Vagina (tissue), 2 donors: ENCODE results near the gene SENP1. TPM values are rescaled to one million over a fixed set of nuclear protein-coding genes. Genes with fewer than 3 reads are reported as not detected.

ENCODE experiments used
- DNase-seq, 2 donors: peaks; one replicate each; pipeline ENCODE4 v3.0.0-alpha.2; 2017; ENCODE audit errors: extremely low spot score in 2 of 2
- H3K27ac ChIP-seq: fragments of 200-600 bp; sonication (generic); one replicate; pipeline ENCODE4 v1.5.1; 2019
- H3K27me3 ChIP-seq: fragments of 200-600 bp; sonication (generic); one replicate; pipeline ENCODE4 v1.5.1; 2019
- H3K36me3 ChIP-seq, 2 donors: fragments of 200-600 bp; sonication (generic); one replicate each; pipeline ENCODE4 v1.5.1; 2017 to 2019
- H3K4me1 ChIP-seq: fragments of 200-600 bp; sonication (generic); one replicate; pipeline ENCODE4 v1.5.1; 2019
- H3K4me3 ChIP-seq, 2 donors: fragments of 200-600 bp; sonication (generic); 1 replicate in 1 of 2; 2 replicates in 1 of 2; pipeline ENCODE4 v1.5.1; 2016 to 2019
- H3K9me3 ChIP-seq: fragments of 200-600 bp; sonication (generic); one replicate; pipeline ENCODE4 v1.5.1; 2019
- CTCF ChIP-seq, 3 experiments: fragments of 450-650 bp in 2 of 3; fragments of 200-600 bp in 1 of 3; sonication (generic) in 1 of 3; IDR thresholded peaks; one replicate each; pipeline ENCODE4 v1.5.1; 2017 to 2019; ENCODE audit warnings: antibody characterized with exemption in 3 of 3, mild to moderate bottlenecking in 2 of 3, moderate library complexity in 2 of 3
- POLR2A ChIP-seq, 2 donors: fragments of 450-650 bp; IDR thresholded peaks; one replicate each; pipeline ENCODE4 v1.6.1; 2017; ENCODE audit warnings: antibody characterized with exemption in 2 of 2, mild to moderate bottlenecking in 2 of 2, moderate library complexity in 2 of 2
- POLR2AphosphoS5 ChIP-seq, 2 donors: sonication (generic); formaldehyde crosslinking; IDR thresholded peaks; one replicate each; pipeline ENCODE4 v1.9.0; 2017; ENCODE audit warnings: antibody characterized with exemption in 2 of 2, mild to moderate bottlenecking in 2 of 2, low read depth in 1 of 2; ENCODE audit not compliant: insufficient read depth in 1 of 2
- intact Hi-C: fragments of 100-400 bp; cut with DNase I; formaldehyde crosslinking; loops from one replicate; pipeline ENCODE4 v1.15.1; 2023
- total RNA-seq: library from RNA; depleted of rRNA; stranded (reverse); fragments of >200 nt; gene quantifications from one replicate; pipeline ENCODE4 v1.2.3, GENCODE V29; 2016

The SENP1 gene
- total RNA-seq, 1 donor from 2014 or later, result 21.4 TPM

- Histone ChIP-seq H3K27ac (no peak overlapping the region), H3K4me1 (no peaks in the 10 kb centered on the region), H3K27me3 (no peaks in the 10 kb centered on the region), H3K9me3 (no peaks in the 10 kb centered on the region), H3K36me3 (peaks cover 0 to 19% of the 10 kb centered on the region in 2 donors), H3K4me3 (no peak overlapping the region)
- intact Hi-C loops, result no loop called here
- TF ChIP-seq POLR2A (IDR thresholded peaks at IDR 0.05) (no peak), CTCF (IDR thresholded peaks at IDR 0.05) (no peak), POLR2AphosphoS5 (IDR thresholded peaks at IDR 0.05; ENCODE audit: insufficient read depth in 1 of 2, low read depth in 1 of 2) (no peak)
- no peak for DNase-seq
Observed at GRCh38 chr12:48041591-48042423, 64.1 kb downstream of the SENP1 start.

DNA sequence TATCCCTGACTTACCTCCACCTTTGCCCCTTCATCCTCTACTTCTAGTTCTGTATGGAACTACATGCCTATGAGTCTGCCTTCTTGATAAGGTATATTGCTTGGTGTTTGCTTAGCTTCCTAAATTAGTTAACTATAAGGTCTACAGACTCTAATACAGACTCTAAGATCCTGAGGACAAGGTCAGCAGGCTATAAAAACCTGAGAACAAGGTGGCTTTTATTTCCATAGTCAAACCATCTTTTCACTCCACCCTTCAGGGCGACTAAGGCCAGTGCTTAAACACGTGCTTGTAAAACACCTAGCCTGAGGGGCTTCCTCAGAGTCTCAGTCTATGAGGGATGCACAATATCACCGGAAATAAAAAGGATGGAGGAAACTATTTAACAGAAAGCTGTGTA is 65.5 kb downstream of the SENP1 start:
- no peaks in the 10 kb centered on the region for H3K4me1 ChIP-seq
- H3K4me3 ChIP-seq, result no peak overlapping the region
- peaks cover 0 to 11% of the 10 kb centered on the region in 2 donors for H3K36me3 ChIP-seq
- H3K27ac ChIP-seq, result no peak overlapping the region
- H3K27me3 ChIP-seq, result no peaks in the 10 kb centered on the region
- no peak for TF ChIP-seq CTCF (IDR thresholded peaks at IDR 0.05)
- no peak for TF ChIP-seq POLR2A (IDR thresholded peaks at IDR 0.05)
- no peak for TF ChIP-seq POLR2AphosphoS5 (IDR thresholded peaks at IDR 0.05; ENCODE audit: insufficient read depth in 1 of 2, low read depth in 1 of 2)
- no peak for DNase-seq
- intact Hi-C loops, result no loop called here
- no peaks in the 10 kb centered on the region for H3K9me3 ChIP-seq

- Histone ChIP-seq H3K27me3 (no peaks in the 10 kb centered on the region), H3K27ac (no peak overlapping the region), H3K4me3 (no peak overlapping the region), H3K36me3 (no peaks in the 10 kb centered on the region), H3K4me1 (no peaks in the 10 kb centered on the region), H3K9me3 (no peaks in the 10 kb centered on the region)
- intact Hi-C loops, result no loop called here
- no peak for DNase-seq
- TF ChIP-seq POLR2AphosphoS5 (IDR thresholded peaks at IDR 0.05; ENCODE audit: insufficient read depth in 1 of 2, low read depth in 1 of 2), result no peak
- TF ChIP-seq CTCF (IDR thresholded peaks at IDR 0.05), result no peak
- TF ChIP-seq POLR2A (IDR thresholded peaks at IDR 0.05), result no peak
Observed at GRCh38 chr12:48039151-48039550, 66.7 kb downstream of the SENP1 start.

- no peak for DNase-seq
- H3K36me3 ChIP-seq, result no peaks in the 10 kb centered on the region
- no peaks in the 10 kb centered on the region for H3K4me1 ChIP-seq
- no peak overlapping the region for H3K4me3 ChIP-seq
- no peaks in the 10 kb centered on the region for H3K9me3 ChIP-seq
- H3K27ac ChIP-seq, result no peak overlapping the region
- TF ChIP-seq POLR2A (IDR thresholded peaks at IDR 0.05), result no peak
- no peak for TF ChIP-seq POLR2AphosphoS5 (IDR thresholded peaks at IDR 0.05; ENCODE audit: insufficient read depth in 1 of 2, low read depth in 1 of 2)
- TF ChIP-seq CTCF (IDR thresholded peaks at IDR 0.05), result no peak
- no peaks in the 10 kb centered on the region for H3K27me3 ChIP-seq
- intact Hi-C loops, result no loop called here
Observed at GRCh38 chr12:48038085-48038484, 67.8 kb downstream of the SENP1 start.

GRCh38 chr12:48037267-48037915 is 68.5 kb downstream of the SENP1 start:
- H3K27ac ChIP-seq, result no peak overlapping the region
- intact Hi-C loops, result no loop called here
- no peaks in the 10 kb centered on the region for H3K9me3 ChIP-seq
- TF ChIP-seq POLR2A (IDR thresholded peaks at IDR 0.05), result no peak
- TF ChIP-seq CTCF (IDR thresholded peaks at IDR 0.05), result no peak
- no peak for TF ChIP-seq POLR2AphosphoS5 (IDR thresholded peaks at IDR 0.05; ENCODE audit: insufficient read depth in 1 of 2, low read depth in 1 of 2)
- no peaks in the 10 kb centered on the region for H3K27me3 ChIP-seq
- no peak for DNase-seq
- H3K4me1 ChIP-seq, result no peaks in the 10 kb centered on the region
- H3K36me3 ChIP-seq, result no peaks in the 10 kb centered on the region
- H3K4me3 ChIP-seq, result no peak overlapping the region
